Activated naive CD8-positive, alpha-beta T cell (primary cell): ENCODE measurements around the gene COA8.

ENCODE experiments used
- H3K27ac Mint-ChIP-seq: one replicate; pipeline ENCODE4 v1.8.0; 2021; ENCODE audit warnings: mixed read lengths
- H3K27me3 Mint-ChIP-seq: one replicate; pipeline ENCODE4 v1.8.0; 2021; ENCODE audit warnings: mixed read lengths
- H3K36me3 Mint-ChIP-seq: one replicate; pipeline ENCODE4 v1.8.0; 2021; ENCODE audit warnings: mixed read lengths
- H3K4me1 Mint-ChIP-seq: one replicate; pipeline ENCODE4 v1.8.0; 2021; ENCODE audit warnings: low read depth, mixed read lengths
- H3K4me3 Mint-ChIP-seq: one replicate; pipeline ENCODE4 v1.8.0; 2021; ENCODE audit warnings: mild to moderate bottlenecking, mixed read lengths
- H3K9me3 Mint-ChIP-seq: one replicate; pipeline ENCODE4 v1.8.0; 2021; ENCODE audit warnings: low read depth, mixed read lengths

Gene COA8

DNA sequence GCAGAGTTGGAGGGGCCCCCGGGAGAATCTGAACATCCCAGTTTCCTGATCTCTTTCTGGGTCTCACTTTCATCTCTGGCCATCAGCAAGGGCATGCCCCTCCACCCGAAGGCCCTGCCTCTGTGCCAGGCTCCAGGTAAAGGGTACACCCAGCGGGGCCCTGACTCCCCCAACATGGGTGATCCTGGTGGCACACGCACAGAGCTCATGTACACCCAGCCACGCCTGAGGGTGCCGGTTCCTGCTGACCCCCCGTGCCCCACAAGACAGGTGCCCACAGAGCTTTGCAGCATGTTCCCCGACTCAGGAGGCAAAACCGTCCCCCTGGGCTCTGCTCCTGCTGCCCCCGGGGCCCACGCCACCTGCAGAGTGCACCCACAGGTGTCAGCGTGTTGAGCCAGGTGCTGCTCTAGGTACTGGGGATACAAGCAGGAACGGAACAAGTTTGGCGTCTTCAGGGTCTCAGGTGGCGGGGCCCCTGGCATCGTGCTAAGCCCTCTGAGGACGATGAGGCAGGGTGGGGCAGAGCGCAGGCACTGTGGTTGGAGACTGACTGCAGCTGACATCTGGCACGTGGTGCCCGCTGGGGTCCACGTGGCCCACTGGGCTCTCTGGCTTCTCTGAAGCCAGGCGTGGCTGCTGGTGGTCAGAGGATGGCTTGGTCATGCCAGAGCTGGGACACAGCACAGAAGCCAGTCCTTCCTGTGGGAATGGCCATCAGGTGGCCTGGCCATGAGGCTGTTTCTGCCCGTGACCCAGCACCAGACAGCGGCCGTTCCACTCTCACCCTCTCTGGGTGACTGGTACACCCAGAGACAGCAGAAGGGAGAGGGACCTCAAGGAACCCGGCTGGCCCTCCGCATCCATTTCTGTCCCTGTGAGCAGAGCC, 14.1 kb upstream of the COA8 start:
- Mint-ChIP-seq H3K27ac (no peak overlapping the region), H3K27me3 (no peaks in the 10 kb centered on the region), H3K36me3 (no peaks in the 10 kb centered on the region), H3K9me3 (no peaks in the 10 kb centered on the region), H3K4me1 (peaks cover 1% of the 10 kb centered on the region), H3K4me3 (no peak overlapping the region)

- H3K36me3 Mint-ChIP-seq, result no peaks in the 10 kb centered on the region
- no peak overlapping the region for H3K4me3 Mint-ChIP-seq
- peaks cover 1% of the 10 kb centered on the region for H3K4me1 Mint-ChIP-seq
- H3K27me3 Mint-ChIP-seq, result no peaks in the 10 kb centered on the region
- no peak overlapping the region for H3K27ac Mint-ChIP-seq
- no peaks in the 10 kb centered on the region for H3K9me3 Mint-ChIP-seq
Observed at GRCh38 chr14:103549361-103550311, 13.1 kb upstream of the COA8 start.

DNA sequence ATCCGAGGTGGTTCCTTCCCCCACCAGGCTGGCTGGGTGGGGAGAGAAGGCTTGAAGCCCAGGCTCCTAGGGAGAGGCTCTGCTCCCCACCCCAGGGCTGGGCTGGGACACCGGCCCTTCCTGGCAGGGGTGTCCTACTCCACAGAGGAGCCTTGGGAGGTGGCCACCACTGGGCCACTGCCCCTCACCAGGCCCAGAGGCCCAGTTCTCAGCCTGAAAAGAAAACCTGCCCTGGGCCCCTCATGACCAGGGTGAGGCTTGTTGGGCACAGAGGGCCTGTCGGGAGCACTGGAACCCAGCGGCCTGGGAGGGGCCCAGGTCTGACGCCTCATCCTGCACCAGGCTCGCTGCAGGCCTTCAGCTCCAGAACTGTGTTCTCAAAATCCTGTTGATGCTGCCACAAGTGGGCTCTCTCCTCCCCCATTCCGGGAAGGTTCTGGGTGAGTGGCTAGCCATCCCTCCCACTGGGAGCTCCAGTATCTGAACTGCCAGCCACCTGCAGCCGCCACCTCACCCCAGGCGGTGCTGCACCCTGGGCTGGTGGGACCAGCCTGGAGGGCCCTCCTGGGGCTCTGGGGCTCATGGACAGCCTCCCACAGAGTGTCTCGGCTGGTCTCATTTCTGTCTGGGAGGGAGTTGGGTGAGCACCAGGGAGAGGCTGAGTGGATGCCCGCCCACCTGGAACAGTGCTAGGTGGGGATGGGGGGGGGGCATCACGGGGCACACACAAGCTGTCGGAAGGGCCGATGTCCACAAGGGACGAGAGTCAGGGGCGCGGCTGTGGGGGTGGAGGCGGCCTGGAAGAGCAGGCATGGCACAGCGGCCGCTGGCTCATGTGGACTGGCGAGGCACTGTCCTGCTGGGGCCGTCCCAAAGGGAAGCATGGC, 12.1 kb upstream of the COA8 start:
- no peak overlapping the region for H3K27ac Mint-ChIP-seq
- H3K9me3 Mint-ChIP-seq, result no peaks in the 10 kb centered on the region
- H3K36me3 Mint-ChIP-seq, result no peaks in the 10 kb centered on the region
- H3K4me3 Mint-ChIP-seq, result no peak overlapping the region
- H3K27me3 Mint-ChIP-seq, result no peaks in the 10 kb centered on the region
- H3K4me1 Mint-ChIP-seq, result peaks cover 5% of the 10 kb centered on the region

DNA sequence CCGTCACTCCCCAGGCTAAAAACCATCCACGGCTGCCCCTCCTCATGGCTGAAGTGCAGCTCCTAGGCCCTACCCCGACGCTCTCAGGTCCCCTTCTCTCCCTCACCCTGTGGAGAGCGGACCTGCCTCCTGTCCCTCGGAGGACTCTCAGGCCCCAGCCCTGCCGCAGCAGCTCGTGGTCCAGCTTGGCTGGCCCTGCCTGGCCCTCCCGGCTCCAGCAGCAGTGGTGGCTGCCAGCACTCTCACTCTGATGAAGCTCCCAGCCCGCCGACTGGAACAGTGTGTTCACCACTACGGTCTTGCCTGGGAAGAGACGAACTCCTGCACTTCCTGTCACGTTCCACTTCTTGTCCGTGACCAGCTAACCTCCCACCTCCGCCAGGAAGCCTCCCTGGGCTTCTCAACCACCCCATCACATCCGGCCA, 11.4 kb upstream of the COA8 start:
- Mint-ChIP-seq H3K4me1 (peaks cover 6% of the 10 kb centered on the region), H3K36me3 (no peaks in the 10 kb centered on the region), H3K27me3 (no peaks in the 10 kb centered on the region), H3K4me3 (no peak overlapping the region), H3K27ac (no peak overlapping the region), H3K9me3 (no peaks in the 10 kb centered on the region)

- Mint-ChIP-seq H3K36me3 (no peaks in the 10 kb centered on the region), H3K4me3 (no peak overlapping the region), H3K27me3 (no peaks in the 10 kb centered on the region), H3K27ac (no peak overlapping the region), H3K4me1 (peaks cover 13% of the 10 kb centered on the region), H3K9me3 (no peaks in the 10 kb centered on the region)
Observed at GRCh38 chr14:103552011-103552845, 10.5 kb upstream of the COA8 start.

DNA sequence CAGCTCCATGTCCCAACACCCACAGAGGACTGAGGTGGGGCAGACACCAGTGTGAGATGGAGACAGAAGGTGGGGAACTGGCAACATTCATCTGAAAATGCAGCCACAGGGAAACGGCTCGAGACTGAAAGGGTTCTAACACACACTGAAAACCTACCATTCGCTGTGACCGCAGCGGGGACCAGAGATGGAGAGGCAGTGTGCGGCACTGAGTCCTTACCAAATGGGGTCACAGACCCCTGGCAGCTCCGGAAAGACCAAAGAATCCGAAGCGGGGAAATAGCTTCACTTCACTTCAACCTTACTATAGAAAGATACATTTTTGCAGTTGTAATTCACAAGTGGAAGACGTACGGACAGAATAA, 9.9 kb upstream of the COA8 start:
- H3K4me1 Mint-ChIP-seq, result peaks cover 17% of the 10 kb centered on the region
- no peaks in the 10 kb centered on the region for H3K27me3 Mint-ChIP-seq
- H3K27ac Mint-ChIP-seq, result no peak overlapping the region
- no peaks in the 10 kb centered on the region for H3K9me3 Mint-ChIP-seq
- no peak overlapping the region for H3K4me3 Mint-ChIP-seq
- H3K36me3 Mint-ChIP-seq, result no peaks in the 10 kb centered on the region

GRCh38 chr14:103555559-103556337, 7.0 kb upstream of the COA8 start:
- no peak overlapping the region for H3K27ac Mint-ChIP-seq
- H3K4me3 Mint-ChIP-seq, result no peak overlapping the region
- peaks cover 3% of the 10 kb centered on the region for H3K36me3 Mint-ChIP-seq

GRCh38 chr14:103556946-103557758, 5.6 kb upstream of the COA8 start:
- H3K4me1 Mint-ChIP-seq, result peaks cover 54% of the 10 kb centered on the region
- no peak overlapping the region for H3K4me3 Mint-ChIP-seq
- H3K9me3 Mint-ChIP-seq, result no peaks in the 10 kb centered on the region
- H3K27ac Mint-ChIP-seq, result no peak overlapping the region
- peaks cover 7% of the 10 kb centered on the region for H3K36me3 Mint-ChIP-seq
- no peaks in the 10 kb centered on the region for H3K27me3 Mint-ChIP-seq

More at GRCh38 chr14:103555559-103556337, 7.0 kb upstream of the COA8 start:
- peaks cover 44% of the 10 kb centered on the region for H3K4me1 Mint-ChIP-seq
- H3K27me3 Mint-ChIP-seq, result no peaks in the 10 kb centered on the region
- H3K9me3 Mint-ChIP-seq, result no peaks in the 10 kb centered on the region

DNA sequence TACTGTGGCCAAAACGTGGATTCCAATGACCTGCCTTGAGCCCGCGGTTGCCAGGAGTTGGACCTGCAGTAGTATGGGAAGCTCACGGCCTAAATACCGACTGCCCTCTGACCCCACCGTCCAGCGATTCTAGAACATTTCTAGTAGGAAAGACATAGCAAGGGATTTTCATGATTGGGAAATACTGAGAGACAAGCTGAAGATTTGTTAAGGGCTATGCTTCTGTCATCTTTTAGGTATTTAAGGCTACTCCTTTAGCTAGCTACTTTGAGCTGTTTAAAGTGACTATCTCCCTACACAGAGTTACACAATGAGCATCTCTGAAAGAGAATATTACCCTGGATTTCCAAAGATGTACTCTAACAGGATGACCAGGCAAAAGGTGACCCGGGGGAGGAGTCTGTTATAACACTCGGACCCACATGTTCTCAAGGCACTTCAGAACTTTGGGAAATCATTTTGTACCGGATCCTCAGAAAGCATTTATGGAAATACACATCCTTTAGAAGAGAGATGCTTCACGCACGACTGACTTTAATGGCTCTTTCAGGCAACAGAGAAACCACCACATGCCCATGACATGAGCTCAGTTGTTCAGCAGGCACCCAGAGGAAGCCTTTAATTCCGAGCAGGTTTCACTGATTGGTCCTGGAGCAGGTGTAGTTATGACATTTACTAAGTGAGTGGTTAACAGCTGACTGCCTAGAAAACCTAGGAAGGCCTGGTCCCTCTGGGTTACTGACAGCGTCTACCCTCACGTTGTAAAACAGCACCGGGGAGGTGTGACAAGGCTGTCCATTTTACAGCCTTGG, 4.5 kb upstream of the COA8 start:
- H3K9me3 Mint-ChIP-seq, result no peaks in the 10 kb centered on the region
- H3K4me3 Mint-ChIP-seq, result peak overlapping the region; percentile 35
- H3K36me3 Mint-ChIP-seq, result peaks cover 7% of the 10 kb centered on the region
- peak overlapping the region; percentile 10 for H3K27ac Mint-ChIP-seq
- peaks cover 55% of the 10 kb centered on the region for H3K4me1 Mint-ChIP-seq
- H3K27me3 Mint-ChIP-seq, result no peaks in the 10 kb centered on the region

DNA sequence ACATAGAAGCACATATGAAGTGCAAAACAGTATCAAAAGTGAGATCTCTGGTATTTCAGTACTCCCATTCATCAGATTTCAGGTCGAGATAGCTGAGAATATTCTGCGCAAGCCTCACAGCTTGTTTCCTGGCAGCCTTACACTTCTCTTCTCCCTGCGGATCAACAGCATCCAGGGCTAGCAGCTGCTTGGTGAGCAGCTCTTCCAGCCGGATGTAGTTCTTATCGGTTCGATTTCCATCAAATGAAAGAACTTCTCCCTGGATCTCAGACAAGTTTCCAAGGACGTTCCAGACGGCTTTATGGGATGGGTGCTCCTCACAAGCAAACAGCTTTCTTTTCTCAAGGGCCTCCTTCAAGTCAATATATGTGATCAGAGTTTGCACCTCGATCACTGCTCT, 3.0 kb upstream of the COA8 start:
- H3K36me3 Mint-ChIP-seq, result peaks cover 7% of the 10 kb centered on the region
- peak overlapping the region; percentile 34 for H3K27ac Mint-ChIP-seq
- peak overlapping the region; percentile 41 for H3K4me3 Mint-ChIP-seq
- peaks cover 66% of the 10 kb centered on the region for H3K4me1 Mint-ChIP-seq
- no peaks in the 10 kb centered on the region for H3K9me3 Mint-ChIP-seq
- H3K27me3 Mint-ChIP-seq, result no peaks in the 10 kb centered on the region

GRCh38 chr14:103560691-103561090, 2.1 kb upstream of the COA8 start:
- Mint-ChIP-seq H3K9me3 (no peaks in the 10 kb centered on the region), H3K36me3 (peaks cover 7% of the 10 kb centered on the region), H3K27ac (peak overlapping the region; percentile 95), H3K4me3 (peak overlapping the region; percentile 99), H3K27me3 (no peaks in the 10 kb centered on the region), H3K4me1 (peaks cover 66% of the 10 kb centered on the region)
